Erythroblast (primary cell): ENCODE measurements around the gene PHKA1.
"Not testable (repeated sequence)": the region's sequence is repeated elsewhere in the genome, so short reads cannot be mapped to it uniquely, and the experiment has no call there.

Experiments used
- DNase-seq, 2 experiments: peaks; one replicate each; lab custom pipeline; 2025; lab: John Stamatoyannopoulos, UW
- GATA1 ChIP-seq: IDR thresholded peaks from 2 replicates; pipeline ENCODE4 v1.6.1; 2011; ENCODE audit warnings: low read depth, mild to moderate bottlenecking, control low read depth, low read length, moderate library complexity
- POLR2A ChIP-seq: IDR thresholded peaks from 2 replicates; pipeline ENCODE4 v1.6.1; 2011; ENCODE audit warnings: mild to moderate bottlenecking, low read length

Gene PHKA1

DNA sequence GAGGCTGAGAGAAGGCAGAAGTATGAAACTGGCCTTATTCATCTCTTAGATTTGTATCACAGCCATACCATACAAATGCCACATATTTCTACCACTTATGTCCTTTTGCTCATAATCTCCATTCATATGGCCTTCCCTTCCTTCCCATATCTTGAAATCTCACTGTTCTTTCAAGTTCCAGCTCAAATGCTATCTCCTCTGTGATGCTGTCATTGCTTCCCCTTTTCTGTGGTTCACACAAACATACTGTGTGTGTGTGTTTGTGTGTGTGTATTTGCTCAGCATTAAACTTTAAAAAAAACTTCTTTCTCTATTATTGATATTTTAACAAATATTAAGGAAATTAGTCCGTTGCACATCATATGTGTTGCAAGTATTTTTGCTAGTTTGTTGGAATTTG, 26.7 kb downstream of the PHKA1 start:
- DNase-seq, result no peak
- no peak for TF ChIP-seq GATA1
- no peak for TF ChIP-seq POLR2A

DNA sequence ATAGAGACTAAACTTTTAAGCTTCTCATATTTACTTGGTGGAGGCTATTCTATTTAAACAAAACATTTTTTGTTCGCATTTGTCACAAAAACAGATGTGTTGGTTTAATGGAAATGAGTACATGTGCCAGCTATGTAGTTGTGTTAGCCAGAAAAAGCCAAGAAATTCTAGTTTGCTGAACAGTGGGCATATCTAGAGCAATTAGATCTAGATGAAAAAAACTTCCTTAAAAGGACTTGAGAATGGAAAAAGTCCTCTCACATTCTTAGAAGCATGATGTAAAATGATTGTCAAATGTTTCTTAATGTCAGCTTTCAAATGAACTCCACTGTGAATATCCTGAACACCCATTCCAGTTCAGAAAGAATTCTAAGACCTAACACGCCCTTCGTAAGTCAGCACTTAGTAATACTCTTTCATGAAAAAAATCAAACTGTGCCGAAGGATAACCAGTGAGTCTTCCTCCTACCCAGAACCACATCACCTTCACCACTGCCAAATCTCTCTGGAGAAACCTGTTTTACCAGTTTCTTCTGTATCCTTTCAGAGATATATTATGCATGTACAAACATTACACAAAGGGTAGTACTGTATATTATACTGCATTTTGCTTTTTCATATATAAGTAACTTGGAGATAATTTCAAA, 28.2 kb downstream of the PHKA1 start:
- TF ChIP-seq POLR2A (no peak), GATA1 (no peak)
- no peak for DNase-seq

DNA sequence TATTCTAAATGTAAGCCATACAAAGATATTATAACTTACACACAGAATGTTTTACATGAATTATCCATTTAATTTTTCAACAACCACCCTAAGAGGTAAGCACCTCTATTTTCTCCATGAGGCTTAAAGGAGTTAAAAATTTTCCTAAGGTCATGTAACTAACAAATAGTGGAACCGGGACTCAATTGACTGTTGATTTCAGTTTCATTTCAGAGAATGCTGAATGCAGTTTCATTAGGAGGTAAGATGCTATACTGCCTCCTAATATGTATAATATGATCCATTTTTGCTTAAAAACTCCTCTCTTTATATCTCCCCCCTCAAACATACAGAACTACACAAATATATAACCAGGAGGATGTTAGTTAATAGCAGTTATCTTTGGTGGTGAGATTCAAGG, 29.1 kb downstream of the PHKA1 start:
- DNase-seq, result no peak
- no peak for TF ChIP-seq GATA1
- TF ChIP-seq POLR2A, result no peak

DNA sequence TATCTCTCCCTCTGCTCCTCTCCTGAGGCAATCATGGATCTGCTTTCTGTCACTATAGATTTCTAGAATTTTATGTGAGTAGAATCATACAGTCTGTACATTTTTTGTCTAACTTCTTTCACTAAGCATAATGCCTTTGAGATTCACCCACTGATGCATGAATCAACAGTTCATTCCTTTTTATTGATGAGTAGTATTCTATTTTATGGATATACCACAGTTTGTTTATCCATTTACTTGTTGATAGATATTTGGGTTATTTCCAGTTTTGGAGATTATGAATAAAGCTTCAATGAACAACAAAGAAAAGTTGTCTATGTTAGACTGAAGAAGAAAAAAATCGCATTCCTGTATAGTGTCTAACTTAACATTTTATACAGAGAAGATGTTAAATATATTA, 30.5 kb downstream of the PHKA1 start:
- DNase-seq, result no peak
- no peak for TF ChIP-seq GATA1
- TF ChIP-seq POLR2A, result no peak

DNA sequence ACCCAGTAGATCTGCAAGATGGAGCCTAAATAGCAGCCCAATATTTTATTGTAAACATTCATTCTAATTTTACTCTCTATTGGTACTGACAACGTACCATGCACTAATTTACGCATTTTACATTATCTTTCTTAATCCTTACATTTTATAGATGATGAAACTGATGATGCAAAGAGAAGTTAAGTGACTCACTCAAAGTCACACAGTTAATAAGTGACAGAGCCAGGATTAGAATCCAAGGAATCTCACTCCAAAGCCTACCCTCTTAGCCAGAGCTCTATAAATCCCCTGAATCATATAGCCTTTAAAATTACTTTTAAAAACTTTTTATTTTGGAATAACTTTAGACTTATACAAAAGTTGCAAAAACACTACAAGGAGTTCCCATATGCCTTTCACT, 37.6 kb downstream of the PHKA1 start:
- no peak for TF ChIP-seq GATA1
- TF ChIP-seq POLR2A, result no peak
- no peak for DNase-seq

DNA sequence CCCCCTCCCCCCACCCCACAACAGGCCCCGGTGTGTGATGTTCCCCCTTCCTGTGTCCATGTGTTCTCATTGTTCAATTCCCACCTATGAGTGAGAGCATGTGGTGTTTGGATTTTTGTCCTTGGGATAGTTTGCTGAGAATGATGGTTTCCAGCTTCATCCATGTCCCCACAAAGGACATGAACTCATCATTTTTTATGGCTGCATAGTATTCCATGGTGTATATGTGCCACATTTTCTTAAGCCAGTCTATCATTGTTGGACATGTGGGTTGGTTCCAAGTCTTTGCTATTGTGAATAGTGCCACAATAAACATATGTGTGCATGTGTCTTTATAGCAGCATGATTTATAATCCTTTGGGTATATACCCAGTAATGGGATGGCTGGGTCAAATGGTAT, 40.2 kb downstream of the PHKA1 start:
- DNase-seq, result not testable (repeated sequence)

DNA sequence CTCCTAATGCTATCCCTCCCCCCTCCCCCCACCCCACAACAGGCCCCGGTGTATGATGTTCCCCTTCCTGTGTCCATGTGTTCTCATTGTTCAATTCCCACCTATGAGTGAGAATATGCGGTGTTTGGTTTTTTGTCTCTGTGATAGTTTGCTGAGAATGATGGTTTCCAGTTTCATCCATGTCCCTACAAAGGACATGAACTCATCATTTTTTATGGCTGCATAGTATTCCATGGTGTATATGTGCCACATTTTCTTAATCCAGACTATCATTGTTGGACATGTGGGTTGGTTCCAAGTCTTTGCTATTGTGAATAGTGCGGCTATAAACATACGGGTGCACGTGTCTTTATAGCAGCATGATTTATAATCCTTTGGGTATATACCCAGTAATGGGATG, 44.6 kb downstream of the PHKA1 start:
- not testable (repeated sequence) for DNase-seq

DNA sequence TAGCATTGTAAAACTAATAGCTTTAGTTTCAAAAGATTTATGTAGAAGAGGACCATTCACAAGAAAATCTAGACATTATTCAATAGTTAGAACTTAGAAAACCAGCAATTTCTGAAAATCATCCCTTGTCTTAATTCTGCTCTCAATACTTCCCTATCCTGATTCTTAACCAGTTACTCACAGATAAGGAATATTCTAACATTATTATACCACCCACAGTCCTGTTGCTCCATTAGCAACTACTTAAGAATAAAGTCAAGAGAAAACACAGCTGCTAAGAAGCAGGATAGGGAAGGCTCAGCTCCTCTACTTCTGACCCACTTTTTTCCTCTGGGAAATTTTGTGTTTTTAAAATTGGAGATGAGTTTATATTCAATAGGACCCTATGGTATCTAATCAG, 47.7 kb downstream of the PHKA1 start:
- DNase-seq, result no peak
- TF ChIP-seq POLR2A (no peak), GATA1 (no peak)

DNA sequence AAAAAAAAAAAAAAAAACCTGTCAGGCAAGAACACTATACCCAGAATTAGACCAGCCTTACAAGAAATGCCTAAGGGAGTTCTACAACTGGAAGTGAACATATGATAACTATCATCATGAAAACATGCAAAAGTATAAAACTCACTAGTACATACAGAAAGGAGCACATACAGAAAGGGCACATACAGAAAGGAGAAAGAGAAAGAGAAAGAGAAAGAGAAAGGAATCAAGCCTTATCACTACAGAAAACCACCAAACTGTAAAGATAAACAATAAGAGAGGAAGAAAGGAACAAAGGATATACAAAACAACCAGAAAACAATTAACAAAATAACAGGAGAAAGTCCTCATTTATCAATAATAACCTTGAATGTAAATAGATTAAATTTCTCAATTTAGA, 50.4 kb downstream of the PHKA1 start:
- no peak for DNase-seq
- no peak for TF ChIP-seq GATA1
- no peak for TF ChIP-seq POLR2A

DNA sequence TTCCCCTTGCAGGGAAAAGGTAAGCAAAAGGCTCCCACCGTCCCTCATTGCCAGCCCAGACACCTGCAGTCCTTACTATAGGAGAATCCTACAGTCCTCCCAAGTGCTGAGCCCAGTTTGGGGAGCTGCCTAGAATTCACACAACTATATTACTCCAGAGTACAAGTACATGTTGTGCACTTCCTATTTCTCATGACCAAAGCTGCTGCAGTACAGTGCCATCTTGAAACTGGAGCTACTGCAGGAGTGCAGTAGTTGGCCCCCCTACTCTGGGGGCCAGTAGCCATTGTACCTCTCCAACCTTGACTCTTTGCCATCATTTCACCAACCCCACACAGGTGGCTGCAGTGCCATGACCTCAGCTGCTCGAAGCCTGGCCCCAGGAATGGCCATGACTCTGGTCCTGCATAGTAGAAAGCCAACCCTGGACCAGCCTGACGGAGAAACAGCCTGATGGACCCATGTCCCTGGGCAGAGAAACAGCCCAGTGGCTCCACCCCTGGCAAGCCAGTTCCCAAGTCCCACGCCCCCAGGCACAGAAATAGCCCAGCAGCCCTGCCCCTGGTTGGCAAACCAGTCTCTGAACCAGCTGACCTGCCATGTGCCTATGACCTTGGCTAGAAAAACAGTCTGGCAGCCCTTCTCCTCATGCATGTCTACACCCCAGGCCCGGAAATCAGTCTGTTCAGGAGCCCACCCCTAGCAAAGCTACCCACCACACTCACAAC, 51.9 kb downstream of the PHKA1 start:
- no peak for DNase-seq
- TF ChIP-seq GATA1 (no peak), POLR2A (no peak)

DNA sequence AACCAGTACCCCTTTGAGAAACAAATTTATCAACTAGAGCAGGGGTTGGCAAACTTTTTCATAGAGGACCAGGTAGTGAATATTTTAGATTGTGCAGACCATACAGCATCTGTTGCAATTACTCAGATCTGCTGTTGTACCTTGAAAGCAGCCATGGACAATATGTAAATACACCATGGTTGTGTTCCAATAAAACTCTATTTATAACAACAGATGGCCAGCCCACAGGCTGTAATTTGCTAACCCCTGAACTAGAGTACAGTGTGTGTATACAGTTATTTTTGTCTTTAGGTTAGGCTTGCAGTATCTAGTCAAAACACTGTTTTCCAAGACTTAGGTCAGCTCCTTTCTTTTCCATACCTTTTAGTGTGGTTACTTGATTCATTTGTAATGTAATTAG, 54.4 kb downstream of the PHKA1 start:
- TF ChIP-seq GATA1 (no peak), POLR2A (no peak)
- no peak for DNase-seq

DNA sequence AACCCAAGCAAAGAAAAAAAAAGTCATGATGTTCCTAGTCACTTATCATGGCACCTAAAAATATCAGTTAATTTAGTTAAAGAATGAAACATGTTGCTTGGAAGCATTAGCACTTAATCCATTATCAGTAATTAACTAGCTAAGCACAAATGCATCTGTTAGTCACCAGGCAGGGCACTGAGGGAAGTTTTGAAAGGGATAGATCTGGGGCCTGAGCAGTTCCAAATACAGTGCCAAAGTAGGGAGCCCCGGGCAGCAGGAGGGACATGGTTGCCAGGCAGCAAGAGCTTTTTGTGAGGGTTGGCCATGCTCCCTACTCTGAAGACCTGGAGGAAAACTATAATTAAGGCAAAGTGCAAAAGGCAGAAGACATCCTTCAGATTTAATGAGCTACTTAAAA, 62.0 kb downstream of the PHKA1 start:
- TF ChIP-seq GATA1 (no peak), POLR2A (no peak)
- no peak for DNase-seq

DNA sequence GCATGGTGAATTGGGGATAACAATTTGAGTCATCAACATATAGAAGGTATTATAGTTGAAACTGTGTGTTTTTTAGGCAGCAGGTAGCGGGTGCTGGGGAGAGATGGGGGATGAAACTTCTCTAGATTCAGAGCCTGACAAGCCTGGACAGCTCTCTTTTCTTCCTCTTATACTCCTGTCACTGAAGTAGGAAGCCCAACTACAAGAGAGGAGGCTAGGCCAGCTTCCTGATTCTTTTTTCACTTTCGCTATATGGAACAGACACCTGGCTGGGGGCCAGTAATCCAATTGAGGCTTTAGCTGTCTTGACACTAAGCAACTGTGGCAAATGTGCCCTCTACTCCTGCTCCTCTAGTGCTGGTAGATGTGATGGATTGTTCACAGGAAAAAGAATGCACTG, 69.2 kb downstream of the PHKA1 start:
- TF ChIP-seq GATA1 (no peak), POLR2A (no peak)
- no peak for DNase-seq

DNA sequence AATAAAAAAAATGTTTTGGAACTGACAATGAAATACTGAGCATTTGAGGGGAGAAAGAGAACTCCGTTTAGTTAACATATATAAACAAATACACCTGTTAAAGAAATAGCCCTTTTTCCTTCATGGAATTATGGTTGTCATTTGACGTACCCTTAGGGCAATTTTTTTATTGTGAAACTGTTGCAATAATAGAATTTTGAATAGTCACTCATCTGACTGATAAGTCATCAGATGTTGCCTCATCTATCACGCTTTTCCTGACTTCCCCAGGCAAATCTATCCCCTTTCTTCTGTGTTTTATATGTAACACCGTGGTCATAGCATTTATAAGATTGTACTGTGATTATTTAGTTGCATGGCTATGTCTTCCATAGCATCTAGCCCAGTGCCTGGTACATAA, 72.5 kb downstream of the PHKA1 start:
- DNase-seq, result no peak
- no peak for TF ChIP-seq POLR2A

DNA sequence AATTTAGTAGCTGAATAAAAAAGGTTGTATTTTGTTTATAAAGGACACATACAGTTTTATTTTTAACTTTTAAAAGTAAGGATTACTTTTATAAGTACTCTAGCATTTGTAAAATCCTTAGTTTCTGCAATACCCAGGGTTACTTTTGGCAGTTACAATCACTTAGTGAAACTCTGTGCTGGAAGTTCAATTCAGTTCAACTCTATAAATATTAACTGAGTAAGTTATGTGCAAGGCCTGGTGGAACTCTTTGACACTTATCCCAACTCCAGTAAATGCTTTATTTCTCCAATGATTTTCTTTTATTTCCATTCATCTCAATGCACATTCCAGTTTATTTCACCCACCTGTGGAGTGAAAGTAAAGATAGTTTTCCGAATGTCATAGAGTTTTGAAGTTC, 78.2 kb downstream of the PHKA1 start:
- TF ChIP-seq GATA1 (no peak), POLR2A (no peak)
- no peak for DNase-seq
